NCI-H82 treated with DMSO at 0.1 percent for 48 hours (cell line): ENCODE measurements around the gene NCLN.
A peak's percentile ranks its signal among the peaks of the same experiment; 100 is the strongest.
"Not testable (repeated sequence)": the region's sequence is repeated elsewhere in the genome, so short reads cannot be mapped to it uniquely, and the experiment has no call there.

Source experiments
- DNase-seq: peaks from one replicate; lab custom pipeline; 2025; ENCODE audit not compliant: unreplicated experiment; lab: John Stamatoyannopoulos, UW

The NCLN gene

GRCh38 chr19:3222709-3223108 lies 37.0 kb downstream of the NCLN start:
- no peak for DNase-seq

DNA sequence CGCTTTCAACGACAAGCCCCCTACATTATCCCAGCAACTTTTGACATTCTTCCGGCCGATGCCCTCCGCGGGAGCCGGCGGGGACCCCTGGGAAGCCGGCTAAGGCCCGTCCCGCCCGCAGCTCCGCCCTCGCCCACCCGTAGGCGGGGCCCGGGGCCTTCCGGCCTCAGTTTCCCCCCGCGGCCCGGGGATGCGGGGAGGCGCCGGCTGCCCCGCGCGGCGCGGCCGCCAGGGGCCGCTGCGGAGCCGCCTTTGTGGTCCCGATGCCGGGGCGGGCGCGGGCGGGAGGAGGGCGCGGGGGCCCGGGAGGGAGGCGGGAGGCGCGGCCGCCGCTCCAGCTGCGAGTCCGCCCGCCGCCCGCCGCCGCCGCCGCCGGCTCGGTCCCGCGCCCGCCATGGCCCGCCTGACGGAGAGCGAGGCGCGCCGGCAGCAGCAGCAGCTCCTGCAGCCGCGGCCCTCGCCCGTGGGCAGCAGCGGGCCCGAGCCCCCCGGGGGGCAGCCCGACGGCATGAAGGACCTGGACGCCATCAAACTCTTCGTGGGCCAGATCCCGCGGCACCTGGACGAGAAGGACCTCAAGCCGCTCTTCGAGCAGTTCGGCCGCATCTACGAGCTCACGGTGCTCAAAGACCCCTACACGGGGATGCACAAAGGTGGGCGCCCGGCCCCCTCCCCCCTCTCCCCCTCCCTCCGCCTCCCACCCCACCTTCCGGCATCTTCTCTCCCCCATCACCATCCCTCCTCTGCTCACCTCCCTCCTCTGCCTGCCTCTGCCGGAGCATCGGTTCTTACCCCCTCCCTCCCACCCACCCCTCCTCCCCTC lies 38.8 kb downstream of the NCLN start, which contains the start of gene CELF5:
TSS of gene CELF5 (plus strand) at position 316 of the 823 bp plus-strand sequence. CDS start at position 395, 79 bp downstream.
- DNase-seq = no peak

DNA sequence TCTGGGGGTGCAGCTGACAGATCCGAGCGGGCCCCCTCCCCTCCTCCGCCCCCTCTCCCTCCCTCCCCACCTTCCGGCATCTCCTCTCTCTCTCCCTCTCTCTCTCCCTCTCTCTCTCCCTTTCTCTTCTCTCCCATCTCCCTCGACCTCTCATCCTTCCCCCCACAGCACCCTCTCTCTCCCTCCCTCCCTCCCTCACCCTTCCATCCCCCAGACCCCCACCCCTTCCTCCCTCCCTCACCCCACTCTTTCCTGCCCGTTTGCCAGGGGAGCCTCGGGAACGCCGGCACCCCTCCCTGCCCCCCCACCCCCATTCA lies 39.4 kb downstream of the NCLN start:
- DNase-seq = no peak

GRCh38 chr19:3225677-3226093 lies 40.0 kb downstream of the NCLN start:
- DNase-seq = no peak

- no peak for DNase-seq
Measured at GRCh38 chr19:3227054-3227626, 41.4 kb downstream of the NCLN start.

DNA sequence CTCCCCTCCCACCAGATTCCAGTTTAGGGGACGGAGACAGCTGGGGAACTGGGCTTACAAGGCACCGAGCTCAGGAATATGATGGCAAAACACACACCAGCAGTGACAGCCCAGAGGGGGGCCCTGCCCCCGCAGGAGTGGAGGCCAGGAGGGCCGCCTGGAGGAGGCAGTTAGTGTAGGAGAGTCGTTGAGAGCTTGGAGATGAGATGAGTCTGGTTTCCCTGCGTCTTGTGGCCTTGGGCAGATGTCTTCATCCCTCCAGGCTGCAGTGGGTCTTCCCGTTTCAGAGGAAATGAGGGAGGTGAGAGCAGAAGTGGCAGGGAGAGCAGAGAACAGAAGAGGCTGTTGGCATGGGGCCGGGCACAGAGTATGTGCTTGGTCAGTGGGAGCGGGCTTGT lies 43.6 kb downstream of the NCLN start:
- DNase-seq = no peak

DNA sequence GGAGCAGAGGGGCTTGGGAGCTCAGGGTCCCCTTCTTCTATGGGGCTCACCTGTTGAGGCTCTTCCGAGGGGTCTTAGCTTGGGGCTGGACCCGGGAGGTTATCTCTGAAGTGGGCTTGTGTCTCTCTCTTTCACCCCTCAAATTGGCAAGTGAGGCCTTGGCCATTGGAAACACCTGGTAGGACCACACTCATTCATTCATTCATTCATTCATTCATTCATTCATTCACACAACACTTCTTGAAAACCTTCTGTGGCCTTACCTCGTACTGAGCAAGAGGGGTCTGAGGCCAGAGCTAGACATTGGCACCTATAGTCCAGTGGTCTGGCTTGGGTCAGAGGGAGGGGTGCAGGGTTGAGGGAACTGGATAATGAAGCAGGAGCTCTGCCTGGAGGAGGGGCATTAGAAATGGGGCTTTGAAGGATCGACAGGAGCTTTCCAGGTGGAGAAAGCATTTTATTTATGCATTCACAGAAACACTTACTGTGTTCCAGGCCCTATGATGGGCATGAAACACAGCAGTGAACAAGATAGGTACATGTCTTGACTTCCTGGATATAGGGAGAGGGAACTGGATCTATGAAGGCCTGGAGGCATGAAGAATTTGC lies 44.3 kb downstream of the NCLN start:
- DNase-seq = no peak

GRCh38 chr19:3231288-3231687 lies 45.6 kb downstream of the NCLN start:
- no peak for DNase-seq

GRCh38 chr19:3233116-3233515 lies 47.4 kb downstream of the NCLN start:
- no peak for DNase-seq

GRCh38 chr19:3233831-3234230 lies 48.1 kb downstream of the NCLN start:
- DNase-seq = no peak

GRCh38 chr19:3234800-3235199 lies 49.1 kb downstream of the NCLN start:
- DNase-seq = no peak

DNA sequence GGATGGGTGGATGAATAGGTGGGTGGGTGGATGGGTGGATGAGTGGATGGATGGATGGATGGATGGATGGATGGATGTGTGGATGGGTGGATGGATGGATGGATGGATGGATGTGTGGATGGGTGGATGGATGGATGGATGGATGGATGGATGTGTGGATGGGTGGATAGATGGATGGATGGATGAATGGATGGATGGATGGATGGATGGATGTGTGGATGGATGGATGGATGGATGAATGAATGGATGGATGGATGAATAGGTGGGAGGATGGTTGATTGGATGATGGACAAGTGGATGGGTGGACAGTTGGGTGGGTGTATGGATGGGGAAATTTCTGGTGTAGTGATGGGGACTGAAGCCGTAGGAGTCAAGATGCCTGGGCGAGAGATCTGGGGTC lies 49.9 kb downstream of the NCLN start:
- DNase-seq = not testable (repeated sequence)

GRCh38 chr19:3236272-3236671 lies 50.5 kb downstream of the NCLN start:
- DNase-seq = no peak

DNA sequence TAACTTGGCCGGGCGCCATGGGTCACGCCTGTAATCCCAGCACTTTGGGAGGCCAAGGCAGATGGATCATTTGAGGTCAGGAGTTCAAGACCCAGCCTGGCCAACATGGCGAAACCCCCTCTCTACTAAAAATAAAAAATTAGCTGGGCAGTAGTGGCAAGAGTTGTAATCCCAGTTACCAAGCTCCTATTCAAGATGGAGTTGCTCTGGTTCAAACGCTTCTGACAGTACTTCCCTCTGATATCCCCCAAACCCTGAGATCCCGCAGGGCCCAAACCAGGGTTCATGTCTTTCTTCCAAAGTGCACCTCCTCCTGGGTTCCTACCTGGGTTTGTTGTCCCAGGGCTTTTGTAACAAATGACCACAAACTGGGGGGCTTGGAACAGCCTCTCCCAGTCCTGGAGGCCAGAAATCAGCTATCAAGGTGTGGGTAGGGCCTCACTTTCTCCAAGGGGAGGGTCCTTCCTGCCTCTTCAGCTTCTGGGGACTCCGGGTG lies 52.4 kb downstream of the NCLN start:
- no peak for DNase-seq

- DNase-seq = no peak
Measured at GRCh38 chr19:3239367-3239766, 53.6 kb downstream of the NCLN start.

- no peak for DNase-seq
Measured at GRCh38 chr19:3243819-3244700, 58.3 kb downstream of the NCLN start.

DNA sequence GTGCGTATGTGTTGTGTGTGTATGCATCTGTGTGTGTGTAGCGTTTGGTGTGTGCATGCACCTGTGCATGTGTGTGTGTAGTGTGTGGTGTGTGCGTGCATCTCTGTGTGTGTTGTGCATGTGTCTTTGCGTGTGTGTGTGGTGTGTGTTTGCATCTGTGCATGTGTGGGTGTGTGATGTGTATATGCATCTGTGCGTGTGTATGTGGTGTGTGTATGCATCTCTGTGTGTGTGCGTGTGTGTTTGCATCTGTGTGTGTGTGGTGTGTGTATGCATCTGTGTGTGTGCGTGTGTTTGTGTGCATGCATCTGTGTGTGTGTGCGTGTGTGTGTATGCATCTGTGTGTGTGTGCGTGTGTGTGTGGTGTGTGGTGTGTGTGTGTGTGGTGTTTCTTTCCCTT lies 59.3 kb downstream of the NCLN start:
- DNase-seq = no peak

GRCh38 chr19:3248728-3249326 lies 63.1 kb downstream of the NCLN start:
- no peak for DNase-seq

DNA sequence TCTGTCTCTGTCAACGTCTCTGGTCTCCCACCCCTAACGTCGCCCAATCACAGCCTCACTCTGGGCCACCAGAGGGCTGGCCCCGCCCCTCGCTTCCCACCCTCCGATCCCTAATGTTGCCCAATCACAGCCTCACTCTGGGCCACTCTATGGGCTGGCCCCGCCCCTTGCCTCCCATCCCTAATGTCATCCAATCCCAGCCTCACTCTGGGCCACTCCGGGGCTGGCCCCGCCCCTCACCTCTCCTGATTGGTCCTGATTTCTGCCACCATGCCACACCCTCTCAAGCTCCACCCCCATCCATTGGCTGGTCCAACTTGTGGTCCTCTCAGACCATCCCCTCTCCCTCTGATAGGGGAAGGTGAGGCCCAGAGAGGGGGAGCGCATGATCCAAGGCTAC lies 63.7 kb downstream of the NCLN start:
- peak; percentile 26 for DNase-seq

- no peak for DNase-seq
Measured at GRCh38 chr19:3250675-3251074, 64.9 kb downstream of the NCLN start.

GRCh38 chr19:3251229-3251628 lies 65.5 kb downstream of the NCLN start:
- no peak for DNase-seq
